Measurements from ENCODE around the gene MYO1H.

- no peak for TF ChIP-seq CTCF (IDR thresholded peaks at IDR 0.05)
- TF ChIP-seq POLR2A (IDR thresholded peaks at IDR 0.05; ENCODE audit: low read depth): no peak
These were observed 148.6 kb downstream of the MYO1H start for GRCh38 chr12:109496306-109496705.
